ENCODE measurements around the gene SARNP.

The SARNP gene

GRCh38 chr12:55707841-55708694, 109.5 kb downstream of the SARNP start, which contains the start of gene ITGA7:
ITGA7 (minus strand) TSS chr12:55707904; CDS start chr12:55707682, 222 bp downstream.
- DNase-seq (ENCODE audit: low spot score) = no peak
